ENCODE measurements around the gene CALB2. TPM values are rescaled to one million over a fixed set of nuclear protein-coding genes. Genes with fewer than 3 reads are reported as not detected.

The CALB2 gene
- total RNA-seq, 1 donor: under 0.01 TPM

DNA sequence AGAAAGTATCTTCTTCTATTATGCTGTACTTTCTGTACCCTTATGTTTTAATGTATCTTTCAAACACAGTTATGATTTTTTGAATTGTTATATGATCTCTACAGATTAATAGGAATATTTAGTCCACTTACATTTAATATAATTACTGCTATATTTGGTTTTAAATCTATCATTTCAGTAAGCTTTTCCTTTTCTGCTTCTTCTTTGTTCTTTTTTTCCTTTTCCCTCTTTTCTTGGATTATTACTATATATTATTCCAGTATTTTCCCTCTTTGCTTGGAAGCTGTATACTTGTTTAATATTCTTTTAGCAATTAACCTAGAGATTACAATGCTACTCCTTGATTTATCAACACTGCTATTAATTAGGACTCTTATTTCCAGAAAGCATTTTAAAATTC is 69.9 kb downstream of the CALB2 start:
- no peak overlapping the region for H3K4me3 ChIP-seq (ENCODE audit: low read depth, low read length)
- TF ChIP-seq, protein P1, sequence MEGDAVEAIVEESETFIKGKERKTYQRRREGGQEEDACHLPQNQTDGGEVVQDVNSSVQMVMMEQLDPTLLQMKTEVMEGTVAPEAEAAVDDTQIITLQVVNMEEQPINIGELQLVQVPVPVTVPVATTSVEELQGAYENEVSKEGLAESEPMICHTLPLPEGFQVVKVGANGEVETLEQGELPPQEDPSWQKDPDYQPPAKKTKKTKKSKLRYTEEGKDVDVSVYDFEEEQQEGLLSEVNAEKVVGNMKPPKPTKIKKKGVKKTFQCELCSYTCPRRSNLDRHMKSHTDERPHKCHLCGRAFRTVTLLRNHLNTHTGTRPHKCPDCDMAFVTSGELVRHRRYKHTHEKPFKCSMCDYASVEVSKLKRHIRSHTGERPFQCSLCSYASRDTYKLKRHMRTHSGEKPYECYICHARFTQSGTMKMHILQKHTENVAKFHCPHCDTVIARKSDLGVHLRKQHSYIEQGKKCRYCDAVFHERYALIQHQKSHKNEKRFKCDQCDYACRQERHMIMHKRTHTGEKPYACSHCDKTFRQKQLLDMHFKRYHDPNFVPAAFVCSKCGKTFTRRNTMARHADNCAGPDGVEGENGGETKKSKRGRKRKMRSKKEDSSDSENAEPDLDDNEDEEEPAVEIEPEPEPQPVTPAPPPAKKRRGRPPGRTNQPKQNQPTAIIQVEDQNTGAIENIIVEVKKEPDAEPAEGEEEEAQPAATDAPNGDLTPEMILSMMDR (IDR thresholded peaks at IDR 0.05; ENCODE audit: insufficient read depth, low read depth, low read length): no peak
- no peak for DNase-seq (ENCODE audit: low read depth)

DNA sequence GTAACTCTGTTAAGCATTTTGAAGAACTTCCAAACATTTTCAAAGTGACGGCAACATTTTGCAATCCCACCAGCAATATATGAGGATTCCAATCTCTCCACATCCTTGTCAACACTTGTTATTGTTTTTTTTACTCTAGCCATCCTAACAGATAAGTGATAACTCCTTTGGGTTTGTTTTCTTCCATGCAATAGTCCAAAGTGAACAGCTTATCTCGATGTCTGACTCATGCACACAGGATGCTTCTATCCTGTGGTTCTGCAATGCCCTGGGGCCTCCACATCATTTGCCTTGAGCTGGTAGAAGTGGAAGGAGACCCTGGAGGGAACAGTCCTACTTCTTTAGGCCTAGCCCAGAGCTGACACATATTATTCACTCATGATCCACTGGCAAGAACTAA is 70.4 kb downstream of the CALB2 start:
- TF ChIP-seq, protein P1 (IDR thresholded peaks at IDR 0.05; ENCODE audit: insufficient read depth, low read depth, low read length): no peak
- no peak overlapping the region for H3K4me3 ChIP-seq (ENCODE audit: low read depth, low read length)
- peak; percentile 58 for DNase-seq (ENCODE audit: low read depth)

DNA sequence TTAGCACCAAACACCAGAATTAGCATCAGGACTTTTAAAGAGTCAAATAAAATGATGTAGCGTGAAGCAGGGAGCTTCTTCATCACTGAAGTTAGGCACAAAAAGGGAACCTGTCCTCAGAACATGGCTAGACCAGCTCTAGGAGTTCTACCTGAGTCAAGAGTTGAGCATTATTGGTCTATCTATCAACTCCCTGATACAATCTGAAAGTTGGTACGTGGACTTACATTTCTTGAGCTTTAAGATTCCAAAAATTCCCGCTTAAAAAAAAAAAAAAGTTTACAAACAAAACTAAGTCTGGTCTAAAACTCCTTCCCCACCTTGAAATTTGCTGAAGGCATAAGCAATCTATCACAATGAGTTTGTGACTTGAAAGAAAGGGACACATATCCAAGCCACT is 71.1 kb downstream of the CALB2 start:
- no peak overlapping the region for H3K4me3 ChIP-seq (ENCODE audit: low read depth, low read length)
- DNase-seq (ENCODE audit: low read depth): no peak
- TF ChIP-seq, protein P1 (IDR thresholded peaks at IDR 0.05; ENCODE audit: insufficient read depth, low read depth, low read length): no peak

DNA sequence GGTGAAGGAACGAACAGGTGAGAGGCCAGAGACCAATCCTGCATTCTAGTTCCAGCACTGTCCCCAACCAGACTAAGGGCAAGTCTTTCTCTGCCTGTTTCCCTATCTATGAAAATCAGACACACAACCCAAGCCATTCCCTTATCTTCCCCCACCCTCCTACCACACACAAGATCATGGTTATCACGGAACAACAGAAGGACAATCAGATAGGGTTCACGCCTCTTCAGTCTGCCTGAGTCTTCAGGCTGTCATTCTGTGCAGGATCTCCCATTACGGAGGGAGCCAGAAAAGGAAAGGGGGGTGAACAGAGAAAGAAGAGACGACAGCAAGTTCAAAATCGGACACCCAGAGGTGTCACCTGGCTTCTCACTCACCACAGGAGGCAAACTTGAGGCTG is 72.2 kb downstream of the CALB2 start:
- no peak for DNase-seq (ENCODE audit: low read depth)
- TF ChIP-seq, protein P1 (IDR thresholded peaks at IDR 0.05; ENCODE audit: insufficient read depth, low read depth, low read length): no peak
- H3K4me3 ChIP-seq (ENCODE audit: low read depth, low read length): no peak overlapping the region

DNA sequence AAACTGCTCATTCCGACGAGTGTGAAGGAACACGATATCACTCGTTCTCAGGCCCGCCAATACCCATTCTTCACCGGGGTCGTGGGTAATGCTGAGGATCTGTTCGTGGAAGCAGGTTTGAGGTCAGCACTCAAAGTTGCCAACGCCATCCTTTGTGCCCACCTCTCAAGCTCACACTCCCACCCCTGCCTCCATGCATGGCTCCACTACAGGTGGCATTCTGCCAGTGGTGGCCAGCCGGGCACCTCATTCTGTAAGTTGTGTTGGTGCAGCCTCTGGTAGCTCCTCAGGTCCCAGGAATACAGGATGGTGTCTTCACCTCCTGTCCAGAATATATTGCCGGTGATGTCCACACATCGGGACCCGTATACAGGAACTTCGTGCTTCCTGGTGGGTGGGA is 72.7 kb downstream of the CALB2 start:
- H3K4me3 ChIP-seq (ENCODE audit: low read depth, low read length): no peak overlapping the region
- no peak for DNase-seq (ENCODE audit: low read depth)
- TF ChIP-seq, protein P1 (IDR thresholded peaks at IDR 0.05; ENCODE audit: insufficient read depth, low read depth, low read length): no peak

DNA sequence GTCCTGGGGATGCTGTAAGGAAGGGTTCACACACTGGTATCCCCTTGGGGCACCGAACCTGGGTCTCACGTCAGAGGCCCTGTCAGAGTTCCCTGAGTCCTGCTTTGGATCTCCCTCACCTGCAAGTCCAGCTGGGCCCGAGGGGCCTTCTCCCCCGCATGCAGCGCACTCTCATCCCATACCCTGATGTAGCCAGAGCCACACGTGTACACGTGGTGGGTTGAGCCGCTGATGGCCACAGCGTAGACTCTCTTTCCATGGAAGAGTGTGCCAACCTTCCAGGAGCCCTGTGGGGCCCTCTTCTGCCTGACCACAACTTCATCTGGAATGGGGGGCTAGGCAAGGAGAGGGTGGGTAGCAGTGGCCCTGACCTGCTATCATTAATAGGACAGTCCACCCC is 73.5 kb downstream of the CALB2 start:
- TF ChIP-seq, protein P1 (IDR thresholded peaks at IDR 0.05; ENCODE audit: insufficient read depth, low read depth, low read length): no peak
- no peak overlapping the region for H3K4me3 ChIP-seq (ENCODE audit: low read depth, low read length)
- no peak for DNase-seq (ENCODE audit: low read depth)

DNA sequence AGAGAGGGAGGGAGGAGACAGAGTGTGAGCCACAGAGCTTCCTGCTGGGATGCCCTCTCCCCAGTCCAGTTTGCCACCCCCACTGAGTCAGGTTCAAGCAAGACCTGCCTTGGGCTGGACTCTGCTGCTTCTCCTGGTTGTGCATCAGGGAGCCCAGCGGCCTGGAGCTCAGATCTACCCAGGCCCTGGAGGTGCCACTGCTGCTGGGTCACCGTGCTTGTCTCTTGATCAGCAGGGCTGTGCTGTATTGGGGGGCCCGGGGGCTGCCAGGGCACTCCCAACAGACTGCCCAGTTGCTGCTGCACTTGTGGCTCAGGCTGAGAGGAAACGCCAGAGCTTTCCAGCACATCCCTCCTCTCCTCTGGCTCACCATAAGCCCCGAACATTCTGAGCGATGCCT is 74.4 kb downstream of the CALB2 start:
- DNase-seq (ENCODE audit: low read depth): no peak
- no peak overlapping the region for H3K4me3 ChIP-seq (ENCODE audit: low read depth, low read length)
- TF ChIP-seq, protein P1 (IDR thresholded peaks at IDR 0.05; ENCODE audit: insufficient read depth, low read depth, low read length): no peak
